Keratinocyte (primary cell): ENCODE measurements around the gene C12orf42.

ENCODE experiments used
- CTCF ChIP-seq, 3 experiments: IDR thresholded peaks in 1 of 3; conservative IDR thresholded peaks in 1 of 3; optimal IDR thresholded peaks in 1 of 3; 2 replicates in 2 of 3; 3 replicates in 1 of 3; pipeline versions ENCODE3 to v1.5.1; 2011; ENCODE audit warnings: low read length in 3 of 3, mild to moderate bottlenecking in 3 of 3, moderate library complexity in 2 of 3, control low read depth in 1 of 3, inconsistent platforms in 1 of 3; ENCODE audit not compliant: insufficient read depth in 2 of 3; ENCODE audit errors: extremely low read depth in 1 of 3
- EZH2 ChIP-seq: IDR thresholded peaks from one replicate; pipeline ENCODE4 v1.6.1; 2012; ENCODE audit warnings: inconsistent platforms, mild to moderate bottlenecking, low read length, moderate library complexity

- no peak for TF ChIP-seq EZH2
- no peak for TF ChIP-seq CTCF (optimal IDR thresholded peaks at IDR 0.05 in 1 of 3, IDR thresholded peaks at IDR 0.05 in 1 of 3, conservative IDR thresholded peaks at IDR 0.05 in 1 of 3; ENCODE audit: extremely low read depth in 1 of 3, insufficient read depth in 2 of 3, low read length in 3 of 3)
Measured at GRCh38 chr12:103423516-103423910, 72.3 kb downstream of the C12orf42 start.
